Measurements from ENCODE around the gene C4orf46.

The C4orf46 gene

GRCh38 chr4:158652920-158653319, 18.8 kb downstream of the C4orf46 start:
- DNase-seq (ENCODE audit: low read depth) = no peak

- no peak for DNase-seq (ENCODE audit: low read depth)
These were observed 22.5 kb downstream of the C4orf46 start for GRCh38 chr4:158649111-158649680.

DNA sequence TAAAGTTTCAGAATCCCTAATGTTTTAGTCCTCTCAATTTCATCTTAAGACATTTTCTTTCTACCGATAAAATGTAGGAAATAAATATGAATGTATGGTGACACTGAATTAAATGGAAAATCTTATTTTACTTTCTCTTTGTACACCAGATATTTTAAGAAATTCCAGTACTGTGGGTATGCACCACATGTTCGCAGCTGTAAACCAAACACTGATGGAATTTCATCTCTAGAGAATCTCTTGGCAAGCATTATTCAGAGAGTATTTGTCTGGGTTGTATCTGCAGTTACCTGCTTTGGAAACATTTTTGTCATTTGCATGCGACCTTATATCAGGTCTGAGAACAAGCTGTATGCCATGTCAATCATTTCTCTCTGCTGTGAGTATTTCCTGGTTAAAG, 26.9 kb downstream of the C4orf46 start:
- no peak for DNase-seq (ENCODE audit: low read depth)

DNA sequence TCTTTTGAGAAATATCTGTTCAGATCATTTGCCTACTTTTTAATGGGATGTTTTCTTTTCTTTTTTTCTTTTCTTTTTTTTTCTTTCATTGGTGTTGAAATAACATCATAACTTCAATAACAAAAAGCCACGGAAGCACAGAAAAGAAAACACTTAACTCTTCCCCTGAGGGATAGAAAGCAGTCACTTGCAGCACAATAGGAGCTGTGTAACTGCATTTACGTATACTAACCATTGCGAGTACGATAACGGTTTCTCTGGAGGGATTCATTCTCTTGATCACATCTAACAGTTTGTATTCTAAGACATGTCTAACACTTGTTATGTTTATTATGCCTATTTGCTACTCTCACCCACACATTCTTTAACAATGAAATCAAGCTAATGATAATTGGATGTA, 27.3 kb downstream of the C4orf46 start:
- no peak for DNase-seq (ENCODE audit: low read depth)

DNA sequence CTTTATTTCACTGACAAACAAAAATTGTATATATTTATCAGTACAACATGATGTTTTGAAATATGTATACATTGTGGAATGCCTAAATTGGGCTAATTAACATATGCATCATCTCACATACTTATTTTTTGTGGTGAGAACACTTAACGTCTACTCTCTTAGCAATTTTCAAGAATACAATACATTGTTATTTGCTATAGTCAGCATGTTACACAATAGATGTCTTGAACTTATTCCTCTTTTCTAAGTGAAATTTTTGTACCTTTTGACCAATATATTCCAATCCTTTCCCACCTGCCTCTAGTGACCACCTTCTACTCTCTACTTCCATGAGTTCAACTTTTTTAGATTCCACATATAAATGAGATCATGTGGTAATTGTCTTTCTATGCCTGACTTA, 35.1 kb downstream of the C4orf46 start:
- DNase-seq (ENCODE audit: low read depth) = no peak

GRCh38 chr4:158630893-158631292, 40.8 kb downstream of the C4orf46 start:
- no peak for DNase-seq (ENCODE audit: low read depth)

- no peak for DNase-seq (ENCODE audit: low read depth)
These were observed 46.1 kb downstream of the C4orf46 start for GRCh38 chr4:158625544-158625943.

- DNase-seq (ENCODE audit: low read depth) = no peak
These were observed 46.7 kb downstream of the C4orf46 start for GRCh38 chr4:158624889-158625478.

DNA sequence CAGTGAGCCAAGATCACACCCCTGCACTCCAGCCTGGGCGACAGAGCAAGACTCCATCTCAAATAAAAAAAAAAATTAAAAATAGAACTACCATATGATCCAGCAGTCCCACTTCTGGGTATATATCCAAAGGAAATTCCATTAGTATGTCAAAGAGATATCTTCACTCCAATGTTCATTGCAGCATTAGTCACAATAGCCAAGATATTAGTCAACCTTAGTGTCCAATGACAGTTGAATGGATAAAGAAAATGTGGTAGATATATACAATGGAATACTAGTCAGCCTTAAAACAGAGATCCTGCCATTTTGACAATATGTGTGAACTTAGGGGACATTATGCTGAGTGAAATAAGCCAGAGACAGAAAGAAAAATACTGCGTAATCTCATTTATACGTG, 49.4 kb downstream of the C4orf46 start:
- no peak for DNase-seq (ENCODE audit: low read depth)

DNA sequence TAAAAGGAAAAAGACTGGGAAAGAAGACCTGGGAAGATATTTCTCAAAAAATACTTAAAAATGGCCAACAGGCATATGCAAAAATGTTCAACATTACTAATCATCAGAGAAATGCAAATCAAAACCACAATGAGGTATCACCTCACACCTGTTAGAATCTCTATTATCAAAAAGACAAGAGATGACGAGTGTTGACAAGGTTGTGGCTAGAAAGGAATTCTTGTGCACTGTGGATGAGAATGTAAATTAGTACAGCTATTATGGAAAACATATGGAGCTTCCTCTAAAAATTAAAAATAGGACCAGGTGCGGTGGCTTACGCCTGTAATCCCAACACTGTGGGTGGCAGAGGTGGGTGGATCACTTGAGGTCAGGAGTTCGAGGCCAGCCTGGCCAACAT, 50.0 kb downstream of the C4orf46 start:
- no peak for DNase-seq (ENCODE audit: low read depth)

GRCh38 chr4:158617956-158618355, 53.7 kb downstream of the C4orf46 start:
- DNase-seq (ENCODE audit: low read depth) = no peak
